Fibroblast of skin of left biceps (primary cell): ENCODE results near the gene SERPINA9.
"Not testable (repeated sequence)": the region's sequence is repeated elsewhere in the genome, so short reads cannot be mapped to it uniquely, and the experiment has no call there.

Experiments
- DNase-seq, 2 experiments: peaks; one replicate each; pipeline ENCODE4 v3.0.0-alpha.2; 2013; ENCODE audit warnings: low read depth in 2 of 2

SERPINA9 gene

GRCh38 chr14:94427016-94427613, 48.9 kb downstream of the SERPINA9 start:
- no peak for DNase-seq

- DNase-seq: no peak
These were observed 49.5 kb downstream of the SERPINA9 start for GRCh38 chr14:94426526-94426925.

GRCh38 chr14:94424371-94424770, 51.6 kb downstream of the SERPINA9 start:
- no peak for DNase-seq

- peak; percentile 12 to 13 for DNase-seq
These were observed 52.4 kb downstream of the SERPINA9 start for GRCh38 chr14:94423453-94424056.

GRCh38 chr14:94421316-94421715, 54.7 kb downstream of the SERPINA9 start:
- no peak for DNase-seq

- DNase-seq: not testable (repeated sequence)
These were observed 58.3 kb downstream of the SERPINA9 start for GRCh38 chr14:94417497-94418205.
